Astrocyte of the cerebellum (primary cell): ENCODE measurements around the gene RERG.
A peak's percentile ranks its signal among the peaks of the same experiment; 100 is the strongest.

Experiments
- DNase-seq: peaks from one replicate; pipeline ENCODE4 v3.0.0-alpha.2; 2011; ENCODE audit warnings: low read depth
- H3K4me3 ChIP-seq: 2 replicates; pipeline ENCODE4 v1.5.1; 2011; ENCODE audit warnings: mild to moderate bottlenecking, low read depth, low read length, moderate library complexity
- CTCF ChIP-seq: IDR thresholded peaks from 2 replicates; pipeline ENCODE4 v1.5.1; 2012; ENCODE audit warnings: low read length, low read depth, moderate library complexity, mild to moderate bottlenecking; ENCODE audit errors: missing control alignments
- in situ Hi-C: cut with HindIII; loops from 2 replicates; pipeline ENCODE4 v1.10.0; 2017; ENCODE audit warnings: low sequenced_read_pairs

RERG gene

DNA sequence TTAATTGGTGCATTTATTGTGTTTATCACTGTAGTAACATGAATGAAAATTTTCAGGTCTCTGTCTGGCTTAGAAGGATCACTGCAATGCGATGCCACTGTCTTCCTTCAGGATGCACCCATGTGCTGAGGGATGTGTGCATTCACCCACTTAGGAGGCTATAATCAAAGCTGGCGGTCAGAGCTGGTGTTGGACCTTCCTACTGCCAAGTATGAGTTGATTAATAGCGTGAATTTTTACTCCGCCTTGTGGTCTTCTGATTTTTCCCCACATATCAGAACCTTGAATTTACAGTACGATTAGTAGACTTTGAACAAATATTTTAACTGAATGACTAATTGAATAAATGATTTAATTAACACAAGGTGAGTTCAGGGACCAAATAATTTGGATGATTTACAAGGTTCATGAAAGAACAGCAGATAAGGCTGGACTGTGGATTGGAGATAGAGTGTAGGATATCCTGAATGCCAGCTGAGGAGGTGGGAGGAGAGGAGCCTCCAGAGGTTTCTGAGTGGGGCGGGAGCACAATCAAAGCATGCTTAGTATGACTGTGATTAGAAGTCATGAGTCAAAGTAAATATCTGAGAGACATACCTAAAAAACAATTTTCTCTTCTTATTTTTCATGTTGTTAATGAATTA is 50.1 kb downstream of the RERG start:
- TF ChIP-seq CTCF: no peak
- DNase-seq: no peak
- in situ Hi-C loops: no loop called here

GRCh38 chr12:15168026-15168678 is 53.1 kb downstream of the RERG start:
- H3K4me3 ChIP-seq: no peak overlapping the region
- no peak for TF ChIP-seq CTCF
- no peak for DNase-seq
- in situ Hi-C loops: no loop called here

More for the DNA sequence above, 50.1 kb downstream of the RERG start:
- H3K4me3 ChIP-seq: no peak overlapping the region

DNA sequence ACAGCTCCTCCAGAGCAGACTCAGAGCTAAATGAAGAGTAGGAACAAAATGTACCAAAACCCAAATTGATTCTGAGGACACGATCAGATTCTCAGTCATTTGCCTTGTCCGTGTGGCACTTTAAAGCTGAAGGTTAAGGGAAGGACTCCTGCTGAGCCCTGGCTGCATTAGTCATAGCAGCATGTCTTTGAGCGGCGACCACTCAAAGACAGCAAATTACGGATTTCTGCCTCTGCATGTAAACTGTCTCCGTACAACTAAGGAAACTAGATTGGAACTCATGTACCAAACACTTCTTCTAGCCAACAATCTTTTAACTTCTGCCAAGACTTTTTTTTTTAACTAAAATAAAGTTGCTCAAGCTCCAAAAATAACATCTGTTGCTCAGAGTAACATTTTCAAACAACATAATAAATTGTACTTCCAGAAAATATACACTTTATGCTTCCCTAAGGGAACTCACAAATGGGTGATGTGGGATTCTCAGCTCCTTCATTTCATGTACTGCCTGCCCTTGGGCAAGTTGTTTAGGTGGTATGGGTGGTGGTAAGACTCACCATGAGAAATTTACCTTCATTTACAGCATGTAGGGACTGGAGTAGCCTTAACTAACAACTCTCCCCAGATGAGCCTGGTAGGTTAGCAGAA is 56.1 kb downstream of the RERG start:
- DNase-seq: peak; percentile 70
- H3K4me3 ChIP-seq: no peak overlapping the region
- TF ChIP-seq CTCF: no peak
- in situ Hi-C loops: no loop called here

DNA sequence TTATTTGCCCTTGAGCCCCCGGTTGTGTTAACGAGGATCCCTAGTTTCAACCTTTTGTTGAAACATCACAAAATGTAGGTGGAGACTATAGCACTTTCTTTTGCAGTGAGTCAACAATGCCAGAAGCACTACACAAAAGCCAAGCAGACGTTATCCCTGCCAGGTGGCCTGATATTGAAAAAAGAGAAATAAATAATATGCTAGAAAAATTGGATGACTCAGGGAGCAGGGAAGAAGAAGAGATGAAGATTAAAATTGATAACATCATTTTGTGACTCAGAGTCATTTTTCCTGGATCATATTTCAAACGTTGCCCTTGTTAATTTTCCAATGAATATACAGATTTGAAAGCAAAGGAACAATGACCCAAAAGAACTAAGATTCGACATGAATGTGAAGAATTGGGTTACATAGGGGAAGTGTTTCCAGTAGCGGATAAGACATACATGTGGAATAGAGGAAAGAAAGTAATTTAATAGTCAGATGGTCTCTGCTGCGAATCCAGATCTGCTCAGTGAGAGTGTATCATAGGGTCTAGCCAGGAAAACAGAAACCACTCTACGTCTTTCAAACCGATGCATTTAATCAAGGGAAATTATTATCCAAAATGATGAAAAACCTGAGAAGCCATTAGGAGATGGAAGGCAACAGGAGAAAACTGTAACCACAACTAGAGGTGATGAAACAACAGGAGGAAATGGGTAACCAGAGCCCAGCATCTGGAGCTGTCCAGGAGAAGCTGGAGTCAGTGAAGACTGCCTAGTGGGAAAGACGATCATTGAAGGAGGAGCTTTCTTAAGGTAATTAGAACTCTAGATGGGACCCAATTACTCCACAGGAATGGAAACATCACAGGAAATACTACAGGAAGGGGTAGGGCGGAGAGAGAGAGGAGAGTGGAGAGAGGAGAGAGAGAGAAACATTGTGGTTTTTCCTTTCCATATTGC is 57.9 kb downstream of the RERG start:
- in situ Hi-C loops: no loop called here
- H3K4me3 ChIP-seq: no peak overlapping the region
- no peak for DNase-seq
- TF ChIP-seq CTCF: no peak

- in situ Hi-C loops: loop anchor here (5.0 kb wide), 1 partner anchor 54 kb away; no protein-coding TSS in a partner anchor
- H3K4me3 ChIP-seq: no peak overlapping the region
- no peak for TF ChIP-seq CTCF
- DNase-seq: no peak
These were observed 63.1 kb downstream of the RERG start for GRCh38 chr12:15158083-15158482.

DNA sequence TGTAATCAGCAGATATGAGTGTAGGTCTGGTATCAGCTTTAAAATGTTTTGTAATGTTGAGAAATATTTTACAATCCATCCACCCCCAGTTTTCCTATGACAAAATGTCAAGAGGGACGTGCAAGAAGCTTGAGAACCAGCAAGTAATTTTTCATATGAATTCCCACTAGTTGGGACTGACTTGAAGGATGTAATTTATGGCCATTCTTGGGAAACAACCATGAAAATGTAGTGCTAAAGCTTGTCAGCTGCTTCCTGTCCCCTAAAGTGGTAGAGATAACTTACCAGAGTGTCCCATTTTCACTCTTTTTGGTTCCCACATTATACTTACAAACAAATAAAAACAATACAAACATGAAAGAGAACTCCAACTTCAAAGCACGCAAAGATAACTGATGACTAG is 63.9 kb downstream of the RERG start:
- DNase-seq: no peak

More for the DNA sequence above, 63.9 kb downstream of the RERG start:
- H3K4me3 ChIP-seq: no peak overlapping the region
- no peak for TF ChIP-seq CTCF
- in situ Hi-C loops: loop anchor here (5.0 kb wide), 1 partner anchor 55 kb away; no protein-coding TSS in a partner anchor
